Endothelial cell of umbilical vein (primary cell): Measurements from ENCODE around the gene MYRFL.
"Not testable (repeated sequence)": the region's sequence is repeated elsewhere in the genome, so short reads cannot be mapped to it uniquely, and the experiment has no call there.

ENCODE experiments used
- CTCF ChIP-seq, 2 donors: IDR thresholded peaks; 1 replicate in 1 of 2; 2 replicates in 1 of 2; pipeline ENCODE4 v1.5.1; 2011; ENCODE audit warnings: low read length in 2 of 2, mild to moderate bottlenecking in 2 of 2, moderate library complexity in 2 of 2, control low read depth in 1 of 2, inconsistent platforms in 1 of 2, low read depth in 1 of 2; ENCODE audit not compliant: insufficient read depth in 1 of 2; ENCODE audit errors: extremely low read depth in 1 of 2
- EZH2 ChIP-seq: IDR thresholded peaks from 2 replicates; pipeline ENCODE4 v1.6.1; 2012; ENCODE audit warnings: borderline replicate concordance, low read depth, mild to moderate bottlenecking, moderate library complexity, low read length, inconsistent platforms; ENCODE audit not compliant: severe bottlenecking
- GATA2 ChIP-seq: IDR thresholded peaks from 2 replicates; pipeline ENCODE4 v1.7.0; 2011; ENCODE audit warnings: low read depth, mild to moderate bottlenecking, moderate library complexity, mixed read lengths, low read length; ENCODE audit not compliant: insufficient read length, insufficient read depth
- JUN ChIP-seq: IDR thresholded peaks from 2 replicates; pipeline ENCODE4 v1.6.1; 2011; ENCODE audit warnings: borderline replicate concordance, low read depth; ENCODE audit not compliant: insufficient read length, insufficient read depth
- MYC ChIP-seq: IDR thresholded peaks from one replicate; pipeline ENCODE4 v1.6.1; 2011; ENCODE audit warnings: mild to moderate bottlenecking, low read depth, low read length
- POLR2A ChIP-seq: IDR thresholded peaks from 2 replicates; pipeline ENCODE4 v1.6.1; 2012; ENCODE audit warnings: low read depth, mild to moderate bottlenecking, control low read depth, low read length
- POLR2AphosphoS5 ChIP-seq: IDR thresholded peaks from 2 replicates; pipeline ENCODE4 v1.6.1; 2012; ENCODE audit warnings: low read depth, mild to moderate bottlenecking, control low read depth, low read length, moderate library complexity; ENCODE audit not compliant: insufficient read depth

DNA sequence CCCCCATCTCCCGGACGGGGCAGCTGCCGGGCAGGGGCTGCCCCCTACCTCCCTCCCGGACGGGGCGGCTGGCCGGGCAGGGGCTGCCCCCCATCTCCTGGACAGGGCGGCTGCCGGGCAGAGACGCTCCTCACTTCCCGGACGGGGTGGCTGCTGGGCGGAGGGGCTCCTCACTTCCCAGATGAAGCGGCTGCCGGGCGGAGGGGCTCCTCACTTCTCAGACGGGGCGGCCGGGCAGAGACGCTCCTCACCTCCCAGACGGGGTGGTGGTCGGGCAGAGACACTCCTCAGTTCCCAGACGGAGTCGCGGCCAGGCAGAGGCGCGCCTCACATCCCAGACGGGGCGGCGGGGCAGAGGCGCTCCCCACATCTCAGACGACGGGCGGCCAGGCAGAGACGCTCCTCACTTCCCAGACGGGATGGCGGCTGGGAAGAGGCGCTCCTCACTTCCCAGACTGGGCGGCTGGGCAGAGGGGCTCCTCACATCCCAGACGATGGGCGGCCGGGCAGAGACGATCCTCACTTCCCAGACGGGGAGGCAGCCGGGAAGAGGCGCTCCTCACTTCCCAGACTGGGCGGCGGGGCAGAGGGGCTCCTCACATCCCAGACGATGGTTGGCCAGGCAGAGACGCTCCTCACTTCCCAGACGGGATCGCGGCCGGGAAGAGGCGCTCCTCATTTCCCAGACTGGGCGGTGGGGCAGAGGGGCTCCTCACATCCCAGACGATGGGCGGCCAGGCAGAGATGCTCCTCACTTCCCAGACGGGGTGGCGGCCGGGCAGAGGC, 28.3 kb downstream of the MYRFL start:
- TF ChIP-seq CTCF (IDR thresholded peaks at IDR 0.05; ENCODE audit: extremely low read depth in 1 of 2, insufficient read depth in 1 of 2, low read depth in 1 of 2, low read length in 2 of 2); POLR2AphosphoS5; GATA2; EZH2; POLR2A; JUN; MYC: not testable (repeated sequence)
